K562 (cell line): ENCODE results near the gene B3GALT4. TPM values are rescaled to one million over a fixed set of nuclear protein-coding genes. Genes with fewer than 3 reads are reported as not detected.

Experiments
- ATAC-seq: fragments of 200-7000 bp; cut with Tn5 transposase; 3 replicates; pipeline ENCODE4 v1.9.1; 2020; ENCODE audit warnings: moderate library complexity
- BruUV-seq: library from RNA; stranded (reverse); fragments of 400-500 nt; replicated peaks from 2 replicates; lab custom pipeline; 2021; lab: Mats Ljungman, UMichigan
- CTCF ChIA-PET: fragments of 300-600 bp; formaldehyde crosslinking; extraction: SDS; loops from one replicate; lab custom pipeline; 2021; ENCODE audit warnings: low intra/inter-chr PET ratio; lab: Yijun Ruan, JAX
- POLR2A ChIA-PET: fragments of 300-600, 350-650 bp; sonication (Branson Sonifier 250); formaldehyde crosslinking; extraction: SDS; loops from one replicate; lab custom pipeline; 2021; ENCODE audit warnings: antibody characterized with exemption, inconsistent platforms; lab: Yijun Ruan, JAX
- DNase-seq, 4 experiments: peaks; one replicate each; pipeline versions ENCODE4 v3.0.0 to v3.0.0-alpha.2; 2011 to 2018; ENCODE audit warnings: low spot score in 3 of 4, mixed read lengths in 3 of 4; ENCODE audit errors: extremely low read depth in 1 of 4
- FAIRE-seq: peaks from 2 replicates; lab custom pipeline; 2011; peaks lifted over from hg19 to GRCh38; lab: Jason Lieb, UNC
- H2AFZ ChIP-seq: 2 replicates; pipeline ENCODE4 v1.6.0; 2011; ENCODE audit warnings: low read depth, low read length, control low read depth, inconsistent platforms
- H3K27ac ChIP-seq: fragments of 200-600 bp; 3 replicates; pipeline ENCODE4 v1.8.0; 2011; ENCODE audit warnings: low read depth, mild to moderate bottlenecking, control low read depth, inconsistent platforms, low read length, moderate library complexity, mixed read lengths; ENCODE audit errors: extremely low read depth
- H3K27me3 ChIP-seq, 2 experiments: fragments of 300-600 bp in 1 of 2; 2 replicates in 1 of 2; 3 replicates in 1 of 2; pipeline versions ENCODE4 v1.6.0 to v1.8.0; 2011; ENCODE audit warnings: inconsistent platforms in 2 of 2, low read length in 2 of 2, mild to moderate bottlenecking in 1 of 2, mixed read lengths in 1 of 2, moderate library complexity in 1 of 2; ENCODE audit not compliant: control insufficient read depth in 2 of 2, insufficient read depth in 2 of 2
- H3K36me3 ChIP-seq: fragments of 300-600 bp; 3 replicates; pipeline ENCODE4 v1.8.0; 2011; ENCODE audit warnings: mild to moderate bottlenecking, low read length, inconsistent platforms; ENCODE audit not compliant: control insufficient read depth, insufficient read depth
- H3K4me1 ChIP-seq, 2 experiments: fragments of 200-600 bp in 1 of 2; replicated peaks in 1 of 2; 2 replicates in 1 of 2; 3 replicates in 1 of 2; pipeline versions ENCODE4 v1.5.1 to v1.8.0; 2011; ENCODE audit warnings: inconsistent platforms in 2 of 2, low read length in 2 of 2, mild to moderate bottlenecking in 1 of 2, mixed read lengths in 1 of 2, moderate library complexity in 1 of 2; ENCODE audit not compliant: control insufficient read depth in 2 of 2, insufficient read depth in 2 of 2
- H3K4me2 ChIP-seq: 2 replicates; pipeline ENCODE4 v1.6.1; 2011; ENCODE audit warnings: low read length, control low read depth, inconsistent platforms, mixed read lengths; ENCODE audit not compliant: insufficient read depth
- H3K4me3 ChIP-seq: fragments of 200-600 bp; sonication (generic), shearing (Covaris generic); 2 replicates; pipeline ENCODE4 v1.5.1; 2016; ENCODE audit warnings: control low read depth, inconsistent platforms
- H3K79me2 ChIP-seq: fragments of 200-600 bp; 3 replicates; pipeline ENCODE4 v1.8.0; 2011; ENCODE audit warnings: low read length, inconsistent platforms; ENCODE audit not compliant: control insufficient read depth, insufficient read depth
- H3K9ac ChIP-seq, 2 experiments: 2 replicates each; pipeline versions ENCODE4 v1.6.0 to v1.6.1; 2011; ENCODE audit warnings: low read depth in 2 of 2, low read length in 2 of 2, control low read depth in 1 of 2, inconsistent platforms in 1 of 2, mild to moderate bottlenecking in 1 of 2, mixed read lengths in 1 of 2; ENCODE audit not compliant: insufficient read depth in 1 of 2
- H3K9me1 ChIP-seq: one replicate; pipeline ENCODE4 v1.6.0; 2011; ENCODE audit warnings: inconsistent platforms, mild to moderate bottlenecking, low read length, moderate library complexity; ENCODE audit not compliant: control insufficient read depth, insufficient read depth
- H3K9me3 ChIP-seq: replicated peaks from 2 replicates; pipeline ENCODE4 v1.5.1; 2011; ENCODE audit warnings: low read depth, low read length, inconsistent platforms; ENCODE audit not compliant: control insufficient read depth, insufficient read depth
- H4K20me1 ChIP-seq: replicated peaks from 2 replicates; pipeline ENCODE4 v1.6.1; 2011; ENCODE audit warnings: low read length, inconsistent platforms, mixed read lengths; ENCODE audit not compliant: control insufficient read depth, insufficient read depth
- ASH1L ChIP-seq: fragments of 450-650 bp; IDR thresholded peaks from 2 replicates; pipeline ENCODE4 v1.6.1; 2018; ENCODE audit warnings: borderline replicate concordance, mild to moderate bottlenecking, low read depth; ENCODE audit not compliant: partially characterized antibody
- KDM1A ChIP-seq, 2 experiments: fragments of 450-650 bp; IDR thresholded peaks; 2 replicates each; pipeline ENCODE4 v1.6.1; 2016; ENCODE audit warnings: mild to moderate bottlenecking in 2 of 2
- MCM3 ChIP-seq: fragments of 450-650 bp; IDR thresholded peaks from 2 replicates; pipeline ENCODE4 v1.6.1; 2016
- POLR2A ChIP-seq: fragments of 450-650 bp; conservative IDR thresholded peaks from 2 replicates; pipeline ENCODE4 v1.6.1; 2016
- RBFOX2 ChIP-seq: fragments of 200-400 bp; formaldehyde crosslinking; IDR thresholded peaks from 2 replicates; pipeline ENCODE4 v1.6.1; 2017; ENCODE audit warnings: low read depth, mild to moderate bottlenecking, low read length, moderate library complexity
- RBM14 ChIP-seq: fragments of 200-400 bp; formaldehyde crosslinking; IDR thresholded peaks from 2 replicates; pipeline ENCODE4 v1.6.1; 2018; ENCODE audit warnings: low read depth, mild to moderate bottlenecking, low read length, moderate library complexity, borderline replicate concordance; ENCODE audit not compliant: insufficient read depth
- TAF15 ChIP-seq: fragments of 200-400 bp; formaldehyde crosslinking; IDR thresholded peaks from 2 replicates; pipeline ENCODE4 v1.6.1; 2017; ENCODE audit warnings: mild to moderate bottlenecking, low read depth, low read length, moderate library complexity
- whole genome bisulfite sequencing: fragments of 100-300 bp; shearing (Covaris generic); methylation state at CpG from one replicate; pipeline ENCODE4 v1.1.6; 2016; ENCODE audit warnings: low coverage, mixed read lengths; ENCODE audit not compliant: insufficient coverage; ENCODE audit errors: missing lambda C conversion rate; 5-methylcytosine and 5-hydroxymethylcytosine counted together
- in situ Hi-C: fragments of 300-500 bp; cut with MboI; formaldehyde crosslinking; loops from 4 replicates; pipeline ENCODE4 v1.15.0; 2018; ENCODE audit warnings: inconsistent platforms, mixed read lengths
- intact Hi-C: fragments of 100-400 bp; cut with micrococcal nuclease; formaldehyde crosslinking; loops from 2 replicates; pipeline ENCODE4 v1.14.2; 2022
- polyA plus RNA-seq, 8 experiments: library from polyadenylated mRNA; depleted of rRNA in 4 of 8; stranded (reverse) in 5 of 8; unstranded in 3 of 8; fragments of >200 nt; fragmentation: Nextera tagmentation in 2 of 8; fragmentation: Illumina TruSeq in 1 of 8; extraction: Ambion mirVana in 2 of 8; extraction: Trizol in 1 of 8; gene quantifications; 2 replicates each; pipeline versions ENCODE4 v1.2.1 to v1.2.3, GENCODE V29; 2011 to 2014; ENCODE audit warnings: inconsistent platforms in 1 of 8, missing spikeins in 1 of 8
- total RNA-seq, 7 experiments: library from RNA; depleted of rRNA in 6 of 7; stranded (reverse); fragments of >200 nt in 6 of 7; fragmentation: Illumina TruSeq in 2 of 7; extraction: Trizol in 2 of 7; gene quantifications; 2 replicates each; pipeline versions ENCODE4 v1.2.1 to v1.2.3, GENCODE V29; 2011 to 2021; ENCODE audit warnings: low replicate concordance in 1 of 7
- TF ChIP-seq, protein P1 (sequence below): fragments of 200-800 bp; sonication (Bioruptor generic); IDR thresholded peaks from 2 replicates; pipeline ENCODE4 v1.6.1; 2017; ENCODE audit warnings: missing genetic modification characterization, missing compliant biosample characterization
- TF ChIP-seq, protein P2 (sequence below): fragments of 250-450 bp; sonication (Bioruptor Pico); IDR thresholded peaks from 2 replicates; pipeline ENCODE4 v1.8.0; 2021; ENCODE audit warnings: borderline replicate concordance, mild to moderate bottlenecking, moderate library complexity; ENCODE audit not compliant: poor library complexity, severe bottlenecking
- TF ChIP-seq, protein P3 (sequence below): fragments of 450-650 bp; formaldehyde crosslinking; IDR thresholded peaks from 2 replicates; pipeline ENCODE4 v1.4.0; 2020; ENCODE audit warnings: mild to moderate bottlenecking, moderate library complexity

The B3GALT4 gene
- total and polyA plus RNA-seq, 9 of the 15 experiments (the other 6 are each of a cell fraction or from before 2014, with no cell fraction given), result 0.11 to 1.3 (median 0.53) TPM; not detected in 1

DNA sequence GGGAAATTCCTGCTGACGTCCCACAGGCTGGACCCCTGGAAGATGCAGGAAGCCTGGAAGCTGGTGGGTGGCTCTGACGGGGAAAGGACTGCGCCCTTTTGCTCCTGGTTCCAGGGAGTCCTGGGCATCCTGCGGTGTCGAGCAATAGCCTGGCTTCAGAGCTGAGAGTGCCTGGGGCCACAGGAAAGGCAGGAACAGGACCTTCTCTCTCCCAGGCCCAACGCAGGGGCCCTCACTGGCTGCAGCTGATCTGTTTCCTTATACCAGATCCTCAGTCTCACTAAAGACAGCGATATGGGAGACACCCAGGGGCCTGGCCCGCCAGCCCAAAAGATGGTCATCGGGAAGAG is 1.4 kb downstream of the B3GALT4 start:
- no peaks in the 10 kb centered on the region for H3K9me1 ChIP-seq
- POLR2A ChIA-PET, result interaction anchor here (0.9 to 8.1 kb wide), 7 partner anchors 10 to 129 kb away, joined by 3 to 90 read pairs (median 9); partner anchors contain the start of genes PFDN6, RGL2, WDR46 and ZBTB22
- no peak overlapping the region for H2AFZ ChIP-seq
- peaks cover 37 to 39% of the 10 kb centered on the region in 2 experiments for H3K4me1 ChIP-seq
- H3K79me2 ChIP-seq, result peaks cover 32% of the 10 kb centered on the region
- H3K36me3 ChIP-seq, result peaks cover 90% of the 10 kb centered on the region
- H3K27ac ChIP-seq, result no peak overlapping the region
- intact Hi-C loops, result loop anchor here (10.0 kb wide), 1 partner anchor 296 kb away; no protein-coding TSS in a partner anchor
- CTCF ChIA-PET, result interaction anchor here (1.7 to 6.6 kb wide), 2 partner anchors 129 to 147 kb away, joined by 4 to 64 read pairs; no protein-coding TSS in a partner anchor
- DNase-seq (no peak), FAIRE-seq (no peak), ATAC-seq (no peak)
- WGBS, result 85% methylated on average over 9 of the region's 9 CpGs
- no TSS peak for BruUV-seq
- in situ Hi-C loops, result loop anchor here (10.0 kb wide), 1 partner anchor 126 kb away; no protein-coding TSS in a partner anchor
- H4K20me1 ChIP-seq, result peaks cover 35% of the 10 kb centered on the region
- H3K27me3 ChIP-seq, result no peaks in the 10 kb centered on the region
- H3K9me3 ChIP-seq, result no peaks in the 10 kb centered on the region
- H3K9ac ChIP-seq, result peak overlapping the region in 1 of 2 experiments; percentile 90; a peak in 2 of 4 replicates
- TF ChIP-seq RBFOX2 (no peak), POLR2A (peak; percentile 49; the same call in 1 of the 2 replicates), MCM3 (no peak), KDM1A (IDR thresholded peaks at IDR 0.05) (no peak), ASH1L (no peak), TAF15 (0 out of 2 replicates have a peak, but pooled peaks have one; percentile 6), RBM14 (no peak)
- TF ChIP-seq, protein P1, sequence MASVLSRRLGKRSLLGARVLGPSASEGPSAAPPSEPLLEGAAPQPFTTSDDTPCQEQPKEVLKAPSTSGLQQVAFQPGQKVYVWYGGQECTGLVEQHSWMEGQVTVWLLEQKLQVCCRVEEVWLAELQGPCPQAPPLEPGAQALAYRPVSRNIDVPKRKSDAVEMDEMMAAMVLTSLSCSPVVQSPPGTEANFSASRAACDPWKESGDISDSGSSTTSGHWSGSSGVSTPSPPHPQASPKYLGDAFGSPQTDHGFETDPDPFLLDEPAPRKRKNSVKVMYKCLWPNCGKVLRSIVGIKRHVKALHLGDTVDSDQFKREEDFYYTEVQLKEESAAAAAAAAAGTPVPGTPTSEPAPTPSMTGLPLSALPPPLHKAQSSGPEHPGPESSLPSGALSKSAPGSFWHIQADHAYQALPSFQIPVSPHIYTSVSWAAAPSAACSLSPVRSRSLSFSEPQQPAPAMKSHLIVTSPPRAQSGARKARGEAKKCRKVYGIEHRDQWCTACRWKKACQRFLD (CRISPR knock-in tag), result 0 out of 2 replicates have a peak, but pooled peaks have one; percentile 8
- TF ChIP-seq, protein P2, sequence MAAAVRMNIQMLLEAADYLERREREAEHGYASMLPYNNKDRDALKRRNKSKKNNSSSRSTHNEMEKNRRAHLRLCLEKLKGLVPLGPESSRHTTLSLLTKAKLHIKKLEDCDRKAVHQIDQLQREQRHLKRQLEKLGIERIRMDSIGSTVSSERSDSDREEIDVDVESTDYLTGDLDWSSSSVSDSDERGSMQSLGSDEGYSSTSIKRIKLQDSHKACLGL (CRISPR knock-in tag), result no peak
- TF ChIP-seq, protein P3, sequence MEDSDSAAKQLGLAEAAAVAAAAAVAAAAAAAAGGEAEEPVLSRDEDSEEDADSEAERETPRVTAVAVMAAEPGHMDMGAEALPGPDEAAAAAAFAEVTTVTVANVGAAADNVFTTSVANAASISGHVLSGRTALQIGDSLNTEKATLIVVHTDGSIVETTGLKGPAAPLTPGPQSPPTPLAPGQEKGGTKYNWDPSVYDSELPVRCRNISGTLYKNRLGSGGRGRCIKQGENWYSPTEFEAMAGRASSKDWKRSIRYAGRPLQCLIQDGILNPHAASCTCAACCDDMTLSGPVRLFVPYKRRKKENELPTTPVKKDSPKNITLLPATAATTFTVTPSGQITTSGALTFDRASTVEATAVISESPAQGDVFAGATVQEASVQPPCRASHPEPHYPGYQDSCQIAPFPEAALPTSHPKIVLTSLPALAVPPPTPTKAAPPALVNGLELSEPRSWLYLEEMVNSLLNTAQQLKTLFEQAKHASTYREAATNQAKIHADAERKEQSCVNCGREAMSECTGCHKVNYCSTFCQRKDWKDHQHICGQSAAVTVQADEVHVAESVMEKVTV (CRISPR knock-in tag), result no peak
- H3K4me2 ChIP-seq, result no peak overlapping the region
- H3K4me3 ChIP-seq, result no peak overlapping the region
